Coronary artery (tissue), 2 donors: ENCODE data around the gene LRRK1.

Experiments
- DNase-seq: peaks from one replicate; pipeline ENCODE4 v3.0.0-alpha.2; 2017; ENCODE audit warnings: low spot score
- H3K27ac ChIP-seq, 2 donors: fragments of 200-600 bp; sonication (generic); one replicate each; pipeline ENCODE4 v1.5.1; 2016 to 2019
- H3K4me3 ChIP-seq: fragments of 200-600 bp; sonication (generic); 2 replicates; pipeline ENCODE4 v1.5.1; 2016; ENCODE audit warnings: mild to moderate bottlenecking, moderate library complexity
- CTCF ChIP-seq: fragments of 200-600 bp; sonication (generic); IDR thresholded peaks from one replicate; pipeline ENCODE4 v1.5.1; 2019; ENCODE audit warnings: antibody characterized with exemption

Gene LRRK1

DNA sequence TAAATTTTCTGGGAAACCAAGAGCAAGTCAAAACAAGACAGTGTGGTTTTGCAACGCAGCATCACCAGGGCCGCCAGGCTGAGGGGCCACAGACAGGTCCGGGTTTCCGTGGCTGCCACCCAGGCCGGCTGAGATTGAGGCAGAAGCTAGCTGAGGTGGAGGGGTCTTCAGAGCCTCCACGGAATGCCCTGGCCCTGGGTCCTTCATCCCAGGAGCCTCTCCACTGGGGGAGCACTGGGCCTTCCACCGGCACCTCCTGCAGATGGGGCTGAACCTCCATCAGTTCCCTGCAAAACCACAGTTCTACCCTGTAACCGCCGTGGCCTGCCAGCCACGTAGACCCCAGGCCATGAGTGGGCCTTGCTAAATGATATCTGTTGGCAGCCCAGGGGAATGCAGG is 180.0 kb downstream of the LRRK1 start:
- H3K27ac ChIP-seq, result no peak overlapping the region
- no peak for DNase-seq
- no peak for TF ChIP-seq CTCF
- H3K4me3 ChIP-seq, result no peak overlapping the region

DNA sequence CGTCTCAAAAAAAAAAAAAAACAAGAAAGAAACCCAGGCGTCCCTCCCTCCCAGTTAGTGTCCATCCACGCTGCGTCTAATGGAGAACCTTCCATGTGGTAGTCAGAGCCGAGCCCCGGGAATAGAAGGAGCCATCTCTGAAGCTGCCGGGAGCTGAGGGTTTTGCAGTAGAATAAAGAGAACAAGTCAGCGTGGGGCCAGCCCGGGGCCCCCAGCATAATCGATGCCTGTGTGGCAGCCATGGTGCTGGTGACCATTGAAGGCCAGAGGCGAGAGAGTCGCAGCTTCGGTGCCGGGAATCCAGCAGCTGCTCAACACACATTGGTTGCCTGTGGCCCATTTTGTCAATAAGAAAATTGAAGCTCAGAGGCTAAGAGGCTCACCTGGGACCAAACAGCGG is 181.0 kb downstream of the LRRK1 start:
- no peak overlapping the region for H3K27ac ChIP-seq
- H3K4me3 ChIP-seq, result no peak overlapping the region
- no peak for TF ChIP-seq CTCF
- DNase-seq, result no peak

GRCh38 chr15:101100593-101101442 is 181.7 kb downstream of the LRRK1 start:
- H3K27ac ChIP-seq, result no peak overlapping the region
- no peak for TF ChIP-seq CTCF
- DNase-seq, result no peak
- no peak overlapping the region for H3K4me3 ChIP-seq

DNA sequence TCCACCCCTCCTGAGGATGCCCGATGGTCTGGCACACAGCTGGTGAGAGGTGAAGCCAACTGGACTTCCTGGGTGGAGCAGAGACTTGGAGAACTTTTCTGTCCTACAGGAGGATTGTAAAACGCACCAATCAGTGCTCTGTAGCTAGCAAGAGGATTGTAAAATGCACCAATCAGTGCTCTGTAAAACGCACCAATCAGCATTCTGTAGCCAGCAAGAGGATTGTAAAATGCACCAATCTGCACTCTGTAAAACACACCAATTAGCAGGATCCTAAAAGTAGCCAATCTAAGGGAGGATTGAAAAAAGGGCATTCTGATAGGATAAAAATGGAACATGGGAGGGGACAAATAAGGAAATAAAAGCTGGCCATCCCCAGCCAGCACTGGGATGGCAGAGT is 182.5 kb downstream of the LRRK1 start:
- no peak overlapping the region for H3K27ac ChIP-seq
- no peak for DNase-seq
- no peak overlapping the region for H3K4me3 ChIP-seq
- TF ChIP-seq CTCF, result no peak

DNA sequence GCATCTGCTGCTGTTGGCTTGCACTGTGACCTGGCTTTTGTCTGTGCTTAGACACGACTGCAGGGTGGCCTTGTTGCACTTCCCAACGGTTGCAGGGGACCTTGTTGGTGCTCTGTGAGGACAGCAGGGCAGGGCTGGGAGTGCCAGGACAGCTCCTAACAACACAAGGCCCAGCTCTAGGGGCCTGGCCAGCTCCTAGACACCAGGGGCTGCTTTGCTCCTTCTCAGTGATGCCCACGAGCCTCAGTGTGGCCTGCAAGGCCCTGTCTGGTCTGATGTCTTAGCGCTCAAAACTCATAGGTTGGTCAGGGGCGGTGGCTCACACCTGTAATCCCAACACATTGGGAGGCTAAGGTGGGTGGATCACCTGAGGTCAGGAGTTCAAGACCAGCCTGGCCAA is 183.6 kb downstream of the LRRK1 start:
- TF ChIP-seq CTCF, result no peak
- no peak overlapping the region for H3K27ac ChIP-seq
- H3K4me3 ChIP-seq, result no peak overlapping the region
- DNase-seq, result no peak

DNA sequence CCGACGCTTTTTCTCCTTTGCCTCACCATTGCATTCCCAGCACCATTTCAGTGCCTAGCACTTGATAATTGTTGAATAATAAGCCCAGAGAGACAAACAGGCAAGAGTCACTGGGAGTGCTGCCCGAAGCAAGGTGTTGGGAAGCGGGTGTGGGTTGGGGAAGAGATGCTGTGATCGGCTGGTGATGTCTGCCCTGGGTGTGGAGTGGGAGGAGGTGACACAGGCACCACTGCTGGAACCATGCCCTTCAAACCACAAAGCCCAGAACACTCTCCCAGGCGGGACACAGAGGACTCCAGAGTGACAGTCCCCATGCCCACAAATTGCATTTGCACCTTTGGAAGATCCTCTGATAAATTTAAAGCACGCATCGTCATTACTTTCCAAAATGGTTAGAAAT is 184.4 kb downstream of the LRRK1 start:
- DNase-seq, result no peak
- no peak overlapping the region for H3K27ac ChIP-seq
- no peak for TF ChIP-seq CTCF
- no peak overlapping the region for H3K4me3 ChIP-seq

GRCh38 chr15:101104141-101104540 is 185.0 kb downstream of the LRRK1 start:
- no peak for TF ChIP-seq CTCF
- DNase-seq, result no peak

More at GRCh38 chr15:101104141-101104540, 185.0 kb downstream of the LRRK1 start:
- Histone ChIP-seq H3K4me3 (no peak overlapping the region), H3K27ac (no peak overlapping the region)
